Measurements from ENCODE around the gene PRM2. TPM values are rescaled to one million over a fixed set of nuclear protein-coding genes. Genes with fewer than 3 reads are reported as not detected.
A peak's percentile ranks its signal among the peaks of the same experiment; 100 is the strongest.

PRM2 gene
- total RNA-seq, 1 experiment from 2014 or later: not detected

DNA sequence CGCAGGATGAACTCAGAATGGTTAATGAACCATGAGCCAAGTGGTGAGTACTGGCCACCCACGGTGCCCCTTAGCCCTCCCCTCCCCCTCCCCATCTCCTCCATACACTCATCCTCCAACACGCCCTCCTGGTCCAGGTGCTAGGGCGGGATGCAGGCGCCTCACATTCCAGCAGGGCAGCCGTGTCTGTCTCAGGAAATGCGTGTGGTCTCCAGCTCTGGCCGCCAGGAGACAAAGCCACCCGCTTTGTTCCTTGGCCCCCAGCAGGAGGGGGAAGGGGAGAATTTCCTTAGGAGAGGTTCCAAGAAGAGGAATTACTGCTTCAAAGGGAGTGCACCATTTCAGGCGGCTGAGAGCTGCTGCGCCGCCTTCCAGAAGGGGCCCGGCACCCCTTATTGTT is 39.2 kb upstream of the PRM2 start:
- peak overlapping the region; percentile 61 for H3K27ac Mint-ChIP-seq (ENCODE audit: unreplicated experiment)

DNA sequence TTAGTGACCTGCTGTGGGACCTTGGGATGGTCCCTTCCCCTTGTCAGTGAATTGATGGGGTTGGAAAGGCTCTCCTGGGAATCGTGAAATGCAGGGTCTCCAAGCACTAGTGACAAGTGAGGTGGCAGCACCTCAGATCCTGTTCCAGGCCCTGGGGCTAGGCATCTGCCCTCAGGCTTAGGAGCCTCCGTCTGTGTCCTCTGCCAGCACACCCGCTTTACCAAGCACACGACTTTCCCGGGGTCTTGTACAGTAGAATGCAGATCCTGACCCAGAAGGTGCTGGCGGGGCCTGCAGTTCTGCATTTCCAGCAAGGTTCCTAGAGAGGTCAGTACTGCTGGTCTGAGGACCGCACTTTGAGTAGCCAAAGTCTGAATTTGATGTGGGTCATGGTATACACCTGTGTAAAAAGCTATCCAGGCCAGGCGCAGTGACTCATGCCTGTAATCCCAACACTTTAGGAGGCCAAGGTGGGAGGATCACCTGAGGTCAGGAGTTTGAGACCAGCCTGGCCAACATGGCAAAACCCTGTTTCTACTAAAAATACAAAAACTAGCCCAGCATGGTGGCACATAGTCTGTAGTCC is 38.1 kb upstream of the PRM2 start:
- POLR2A ChIA-PET: no interaction called here
- Histone ChIP-seq H3K27me3 (replicated peaks; ENCODE audit: control insufficient read depth, insufficient read depth, low read length) (no peaks in the 10 kb centered on the region), H3K4me1 (peaks cover 38% of the 10 kb centered on the region), H3K4me3 (ENCODE audit: low read depth, low read length) (no peak overlapping the region), H3K36me3 (ENCODE audit: control insufficient read depth, insufficient read depth, low read length) (no peaks in the 10 kb centered on the region), H3K9me3 (no peaks in the 10 kb centered on the region)
- no peaks in the 10 kb centered on the region for H3K27me3 Mint-ChIP-seq (ENCODE audit: insufficient read depth, unreplicated experiment)
- peak overlapping the region; percentile 72 for H3K27ac Mint-ChIP-seq (ENCODE audit: unreplicated experiment)
- peaks cover 12% of the 10 kb centered on the region for H3K36me3 Mint-ChIP-seq (ENCODE audit: insufficient read depth, unreplicated experiment)
- CTCF ChIA-PET: interaction anchor here (0.7 kb wide), 1 partner anchor 308 kb away, joined by 4 read pairs; no protein-coding TSS in a partner anchor
- BruUV-seq (replicated peaks): no TSS peak
- no peak for DNase-seq
- H3K4me1 Mint-ChIP-seq (ENCODE audit: low read depth, unreplicated experiment): peaks cover 22% of the 10 kb centered on the region
- H3K4me3 Mint-ChIP-seq (ENCODE audit: unreplicated experiment): no peak overlapping the region
- TF ChIP-seq, protein P1, sequence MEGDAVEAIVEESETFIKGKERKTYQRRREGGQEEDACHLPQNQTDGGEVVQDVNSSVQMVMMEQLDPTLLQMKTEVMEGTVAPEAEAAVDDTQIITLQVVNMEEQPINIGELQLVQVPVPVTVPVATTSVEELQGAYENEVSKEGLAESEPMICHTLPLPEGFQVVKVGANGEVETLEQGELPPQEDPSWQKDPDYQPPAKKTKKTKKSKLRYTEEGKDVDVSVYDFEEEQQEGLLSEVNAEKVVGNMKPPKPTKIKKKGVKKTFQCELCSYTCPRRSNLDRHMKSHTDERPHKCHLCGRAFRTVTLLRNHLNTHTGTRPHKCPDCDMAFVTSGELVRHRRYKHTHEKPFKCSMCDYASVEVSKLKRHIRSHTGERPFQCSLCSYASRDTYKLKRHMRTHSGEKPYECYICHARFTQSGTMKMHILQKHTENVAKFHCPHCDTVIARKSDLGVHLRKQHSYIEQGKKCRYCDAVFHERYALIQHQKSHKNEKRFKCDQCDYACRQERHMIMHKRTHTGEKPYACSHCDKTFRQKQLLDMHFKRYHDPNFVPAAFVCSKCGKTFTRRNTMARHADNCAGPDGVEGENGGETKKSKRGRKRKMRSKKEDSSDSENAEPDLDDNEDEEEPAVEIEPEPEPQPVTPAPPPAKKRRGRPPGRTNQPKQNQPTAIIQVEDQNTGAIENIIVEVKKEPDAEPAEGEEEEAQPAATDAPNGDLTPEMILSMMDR (IDR thresholded peaks at IDR 0.05; ENCODE audit: insufficient read depth in 1 of 2, low read depth in 1 of 2, low read length in 1 of 2, severe bottlenecking in 1 of 2, unreplicated experiment in 1 of 2): no peak
- no peaks in the 10 kb centered on the region for H3K9me3 Mint-ChIP-seq (ENCODE audit: unreplicated experiment)
- intact Hi-C loops (cut with micrococcal nuclease; ENCODE audit: unreplicated experiment): no loop called here

More for the DNA sequence above, 39.2 kb upstream of the PRM2 start:
- DNase-seq: peak; percentile 38 to 70
- POLR2A ChIA-PET: no interaction called here
- Histone ChIP-seq H3K4me3 (ENCODE audit: low read depth, low read length) (no peak overlapping the region), H3K36me3 (ENCODE audit: control insufficient read depth, insufficient read depth, low read length) (no peaks in the 10 kb centered on the region), H3K4me1 (peaks cover 42% of the 10 kb centered on the region), H3K27me3 (replicated peaks; ENCODE audit: control insufficient read depth, insufficient read depth, low read length) (no peaks in the 10 kb centered on the region), H3K9me3 (no peaks in the 10 kb centered on the region)
- no peaks in the 10 kb centered on the region for H3K9me3 Mint-ChIP-seq (ENCODE audit: unreplicated experiment)
- CTCF ChIA-PET: no interaction called here
- intact Hi-C loops (cut with micrococcal nuclease; ENCODE audit: unreplicated experiment): no loop called here
- no peaks in the 10 kb centered on the region for H3K27me3 Mint-ChIP-seq (ENCODE audit: insufficient read depth, unreplicated experiment)
- peaks cover 22% of the 10 kb centered on the region for H3K4me1 Mint-ChIP-seq (ENCODE audit: low read depth, unreplicated experiment)
- no peak overlapping the region for H3K4me3 Mint-ChIP-seq (ENCODE audit: unreplicated experiment)
- peaks cover 12% of the 10 kb centered on the region for H3K36me3 Mint-ChIP-seq (ENCODE audit: insufficient read depth, unreplicated experiment)
- BruUV-seq (replicated peaks): no TSS peak
- TF ChIP-seq, protein P1 (IDR thresholded peaks at IDR 0.05; ENCODE audit: insufficient read depth in 1 of 2, low read depth in 1 of 2, low read length in 1 of 2, severe bottlenecking in 1 of 2, unreplicated experiment in 1 of 2): peak in 1 of 2 experiments; percentile 16

DNA sequence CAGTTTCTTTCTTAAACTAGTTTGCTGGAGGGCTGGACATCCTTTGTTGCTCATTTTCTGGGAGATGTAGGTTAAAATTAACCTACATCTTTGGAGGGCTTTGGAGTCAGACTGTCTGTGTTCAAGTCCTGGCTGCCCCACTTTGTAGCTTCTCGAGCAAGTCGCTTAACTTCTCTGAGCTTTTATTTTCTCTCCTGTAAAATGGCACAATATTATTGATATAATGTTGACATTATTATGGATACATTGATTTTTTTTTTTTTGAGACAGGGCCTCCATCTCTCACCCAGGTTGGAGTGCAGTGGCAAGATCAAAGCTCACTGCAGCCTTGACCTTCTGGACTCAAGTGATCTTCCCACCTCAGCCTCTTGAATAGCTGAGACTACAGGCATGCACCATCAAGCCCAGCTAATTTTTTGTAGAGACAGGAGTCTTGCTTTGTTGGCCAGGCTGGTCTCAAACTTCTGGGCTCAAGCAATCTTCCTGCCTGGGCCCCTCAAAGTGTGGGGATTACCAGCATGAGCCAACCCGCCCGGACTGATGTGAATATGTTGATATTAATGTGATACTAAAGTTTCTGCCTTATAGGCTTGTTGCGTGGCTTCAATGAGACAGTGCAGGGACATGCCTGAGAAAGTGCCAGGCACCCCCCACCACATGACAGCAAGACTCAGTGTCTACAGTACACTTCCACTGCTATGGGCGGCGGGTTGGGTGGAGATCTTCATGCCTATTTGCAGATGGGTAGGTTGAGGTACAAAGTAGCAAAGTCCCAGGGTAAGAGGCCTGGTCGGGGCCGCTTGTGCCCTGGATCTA is 37.4 kb upstream of the PRM2 start:
- no peak overlapping the region for H3K4me3 ChIP-seq (ENCODE audit: low read depth, low read length)
- Mint-ChIP-seq H3K9me3 (ENCODE audit: unreplicated experiment) (no peaks in the 10 kb centered on the region), H3K27ac (ENCODE audit: unreplicated experiment) (peak overlapping the region; percentile 72), H3K27me3 (ENCODE audit: insufficient read depth, unreplicated experiment) (no peaks in the 10 kb centered on the region), H3K4me3 (ENCODE audit: unreplicated experiment) (peak overlapping the region; percentile 70), H3K4me1 (ENCODE audit: low read depth, unreplicated experiment) (peaks cover 19% of the 10 kb centered on the region), H3K36me3 (ENCODE audit: insufficient read depth, unreplicated experiment) (peaks cover 12% of the 10 kb centered on the region)
- intact Hi-C loops (cut with micrococcal nuclease; ENCODE audit: unreplicated experiment): loop anchor here (1.0 to 2.0 kb wide), 5 partner anchors 15 to 57 kb away; partner anchors contain the start of genes RMI2 and SOCS1
- POLR2A ChIA-PET: interaction anchor here (0.7 to 1.5 kb wide), 2 partner anchors 13 to 58 kb away, joined by 5 to 19 read pairs; partner anchors contain the start of gene SOCS1
- no peaks in the 10 kb centered on the region for H3K9me3 ChIP-seq
- BruUV-seq (replicated peaks): no TSS peak
- no peak for DNase-seq
- CTCF ChIA-PET: interaction anchor here (0.7 kb wide), 1 partner anchor 309 kb away, joined by 4 read pairs; no protein-coding TSS in a partner anchor
- H3K36me3 ChIP-seq (ENCODE audit: control insufficient read depth, insufficient read depth, low read length): no peaks in the 10 kb centered on the region
- TF ChIP-seq, protein P1 (IDR thresholded peaks at IDR 0.05; ENCODE audit: insufficient read depth in 1 of 2, low read depth in 1 of 2, low read length in 1 of 2, severe bottlenecking in 1 of 2, unreplicated experiment in 1 of 2): no peak
- H3K27me3 ChIP-seq (replicated peaks; ENCODE audit: control insufficient read depth, insufficient read depth, low read length): no peaks in the 10 kb centered on the region
- H3K4me1 ChIP-seq: peaks cover 38% of the 10 kb centered on the region
